GM19328 (cell line): ENCODE measurements around the gene TTBK2.

Experiments used
- ATAC-seq: cut with Tn5 transposase; IDR thresholded peaks from one replicate; pipeline ENCODE4 v1.9.1; 2021; ENCODE audit warnings: mild to moderate bottlenecking, moderate library complexity; ENCODE audit not compliant: unreplicated experiment

TTBK2 gene

GRCh38 chr15:42695527-42696071 lies 225.0 kb downstream of the TTBK2 start:
- ATAC-seq, result no peak

- ATAC-seq, result no peak
These were observed 226.2 kb downstream of the TTBK2 start for GRCh38 chr15:42694398-42694797.

- ATAC-seq, result no peak
These were observed 226.6 kb downstream of the TTBK2 start for GRCh38 chr15:42693942-42694341.

GRCh38 chr15:42693496-42693895 lies 227.1 kb downstream of the TTBK2 start:
- no peak for ATAC-seq

GRCh38 chr15:42692997-42693396 lies 227.6 kb downstream of the TTBK2 start:
- no peak for ATAC-seq

- no peak for ATAC-seq
These were observed 228.0 kb downstream of the TTBK2 start for GRCh38 chr15:42692536-42692935.

- no peak for ATAC-seq
These were observed 228.8 kb downstream of the TTBK2 start for GRCh38 chr15:42691770-42692169.

GRCh38 chr15:42691308-42691707 lies 229.3 kb downstream of the TTBK2 start:
- ATAC-seq, result no peak
